HEK293 (cell line): ENCODE measurements around the gene DNAJC5.

ENCODE experiments used
- CTCF ChIA-PET: fragments of 350-600 bp; formaldehyde crosslinking; extraction: SDS; loops from one replicate; lab custom pipeline; 2021; ENCODE audit warnings: antibody characterized with exemption; lab: Yijun Ruan, JAX
- POLR2A ChIA-PET: fragments of 300-600 bp; formaldehyde crosslinking; extraction: SDS; loops from one replicate; lab custom pipeline; 2020; ENCODE audit warnings: antibody characterized with exemption, inconsistent platforms; lab: Yijun Ruan, JAX
- H3K27ac ChIP-seq: fragments of 200-500 bp; sonication (Bioruptor generic); 2 replicates; pipeline ENCODE4 v1.5.1; 2014; ENCODE audit warnings: low read depth, low read length, control low read depth, inconsistent platforms; ENCODE audit errors: extremely low read depth
- H3K36me3 ChIP-seq, 2 experiments: fragments of 200-500 bp in 1 of 2; sonication (Bioruptor generic) in 1 of 2; 1 replicate in 1 of 2; 2 replicates in 1 of 2; pipeline ENCODE4 v1.5.1; 2014 to 2017; ENCODE audit warnings: inconsistent platforms in 2 of 2, low read length in 2 of 2; ENCODE audit not compliant: control insufficient read depth in 2 of 2, insufficient read depth in 1 of 2
- H3K4me1 ChIP-seq: fragments of 200-500 bp; sonication (Bioruptor generic); 2 replicates; pipeline ENCODE4 v1.5.1; 2014; ENCODE audit warnings: mild to moderate bottlenecking, low read length, inconsistent platforms; ENCODE audit not compliant: control insufficient read depth, insufficient read depth
- H3K4me3 ChIP-seq: 2 replicates; pipeline ENCODE4 v1.5.1; 2011; ENCODE audit warnings: low read depth, mild to moderate bottlenecking, control low read depth, low read length, moderate library complexity
- H3K9me3 ChIP-seq: fragments of 200-500 bp; sonication (Bioruptor generic); 2 replicates; pipeline ENCODE4 v1.5.1; 2014; ENCODE audit warnings: low read depth, low read length, inconsistent platforms; ENCODE audit not compliant: control insufficient read depth, insufficient read depth
- EGR2 ChIP-seq: fragments of 450-650 bp; formaldehyde crosslinking; IDR thresholded peaks from 2 replicates; pipeline ENCODE4 v1.5.1; 2016; ENCODE audit warnings: low read depth, missing biosample characterization, missing genetic modification characterization
- ELK4 ChIP-seq: IDR thresholded peaks from 2 replicates; pipeline ENCODE4 v1.6.1; 2011; ENCODE audit warnings: mild to moderate bottlenecking, low read depth, low read length, borderline replicate concordance
- HOXA7 ChIP-seq: sonication (generic); formaldehyde crosslinking; IDR thresholded peaks from 2 replicates; pipeline ENCODE4 v1.8.1; 2022; ENCODE audit warnings: missing genetic modification reagents, borderline replicate concordance
- IKZF3 ChIP-seq: fragments of 450-650 bp; IDR thresholded peaks from 2 replicates; pipeline ENCODE4 v1.5.0; 2018; ENCODE audit warnings: missing biosample characterization, mild to moderate bottlenecking, missing genetic modification characterization, moderate library complexity
- KLF7 ChIP-seq: fragments of 450-650 bp; formaldehyde crosslinking; IDR thresholded peaks from 2 replicates; pipeline ENCODE4 v1.5.1; 2016; ENCODE audit warnings: missing biosample characterization, missing genetic modification characterization, borderline replicate concordance
- MYNN ChIP-seq: fragments of 450-650 bp; formaldehyde crosslinking; IDR thresholded peaks from 2 replicates; pipeline ENCODE4 v1.5.1; 2016; ENCODE audit warnings: missing biosample characterization, missing genetic modification characterization, borderline replicate concordance
- OVOL3 ChIP-seq: fragments of 450-650 bp; formaldehyde crosslinking; IDR thresholded peaks from 2 replicates; pipeline ENCODE4 v1.5.1; 2016; ENCODE audit warnings: missing biosample characterization, missing genetic modification characterization
- RBAK ChIP-seq: fragments of 450-650 bp; formaldehyde crosslinking; IDR thresholded peaks from 2 replicates; pipeline ENCODE4 v1.5.1; 2016; ENCODE audit warnings: missing biosample characterization, missing genetic modification characterization
- REST ChIP-seq: fragments of 450-650 bp; formaldehyde crosslinking; IDR thresholded peaks from 2 replicates; pipeline ENCODE4 v1.5.1; 2016; ENCODE audit warnings: missing biosample characterization, missing genetic modification characterization
- SP2 ChIP-seq: fragments of 450-650 bp; formaldehyde crosslinking; IDR thresholded peaks from 2 replicates; pipeline ENCODE4 v1.5.1; 2016; ENCODE audit warnings: missing biosample characterization, missing genetic modification characterization
- SP3 ChIP-seq: fragments of 450-650 bp; formaldehyde crosslinking; IDR thresholded peaks from 2 replicates; pipeline ENCODE4 v1.5.1; 2016; ENCODE audit warnings: missing biosample characterization, missing genetic modification characterization
- TRIM28 ChIP-seq: IDR thresholded peaks from 2 replicates; pipeline ENCODE4 v1.6.1; 2011; ENCODE audit warnings: low read length, control low read depth, borderline replicate concordance
- ZBTB49 ChIP-seq: fragments of 450-650 bp; formaldehyde crosslinking; IDR thresholded peaks from 2 replicates; pipeline ENCODE4 v1.5.1; 2016; ENCODE audit warnings: missing biosample characterization, missing genetic modification characterization, low read depth
- ZNF121 ChIP-seq: fragments of 450-650 bp; formaldehyde crosslinking; IDR thresholded peaks from 2 replicates; pipeline ENCODE4 v1.5.1; 2016; ENCODE audit warnings: missing biosample characterization, missing genetic modification characterization
- ZNF16 ChIP-seq: fragments of 450-650 bp; formaldehyde crosslinking; IDR thresholded peaks from 2 replicates; pipeline ENCODE4 v1.5.1; 2016; ENCODE audit warnings: low read depth, missing biosample characterization, missing genetic modification characterization
- ZNF248 ChIP-seq: fragments of 450-650 bp; formaldehyde crosslinking; IDR thresholded peaks from 2 replicates; pipeline ENCODE4 v1.5.1; 2017; ENCODE audit warnings: missing biosample characterization, missing genetic modification characterization
- ZNF510 ChIP-seq: fragments of 450-650 bp; formaldehyde crosslinking; IDR thresholded peaks from 2 replicates; pipeline ENCODE4 v1.5.1; 2018; ENCODE audit warnings: mild to moderate bottlenecking, missing genetic modification characterization, missing biosample characterization; ENCODE audit not compliant: insufficient replicate concordance
- ZNF513 ChIP-seq: fragments of 450-650 bp; IDR thresholded peaks from 2 replicates; pipeline ENCODE4 v1.5.1; 2018; ENCODE audit warnings: missing biosample characterization, missing genetic modification characterization
- ZNF530 ChIP-seq: fragments of 450-650 bp; formaldehyde crosslinking; IDR thresholded peaks from 2 replicates; pipeline ENCODE4 v1.5.1; 2016; ENCODE audit warnings: low read depth, missing biosample characterization, missing genetic modification characterization
- ZSCAN16 ChIP-seq: fragments of 450-650 bp; formaldehyde crosslinking; IDR thresholded peaks from 2 replicates; pipeline ENCODE4 v1.5.1; 2016; ENCODE audit warnings: missing biosample characterization, missing genetic modification characterization
- TF ChIP-seq, protein P1 (sequence below): fragments of 450-650 bp; formaldehyde crosslinking; IDR thresholded peaks from 2 replicates; pipeline ENCODE4 v1.5.1; 2016; ENCODE audit warnings: missing biosample characterization, missing genetic modification characterization, borderline replicate concordance
- TF ChIP-seq, protein P2 (sequence below): fragments of 450-650 bp; formaldehyde crosslinking; IDR thresholded peaks from 2 replicates; pipeline ENCODE4 v1.5.1; 2016; ENCODE audit warnings: missing biosample characterization, missing genetic modification characterization

Gene DNAJC5

DNA sequence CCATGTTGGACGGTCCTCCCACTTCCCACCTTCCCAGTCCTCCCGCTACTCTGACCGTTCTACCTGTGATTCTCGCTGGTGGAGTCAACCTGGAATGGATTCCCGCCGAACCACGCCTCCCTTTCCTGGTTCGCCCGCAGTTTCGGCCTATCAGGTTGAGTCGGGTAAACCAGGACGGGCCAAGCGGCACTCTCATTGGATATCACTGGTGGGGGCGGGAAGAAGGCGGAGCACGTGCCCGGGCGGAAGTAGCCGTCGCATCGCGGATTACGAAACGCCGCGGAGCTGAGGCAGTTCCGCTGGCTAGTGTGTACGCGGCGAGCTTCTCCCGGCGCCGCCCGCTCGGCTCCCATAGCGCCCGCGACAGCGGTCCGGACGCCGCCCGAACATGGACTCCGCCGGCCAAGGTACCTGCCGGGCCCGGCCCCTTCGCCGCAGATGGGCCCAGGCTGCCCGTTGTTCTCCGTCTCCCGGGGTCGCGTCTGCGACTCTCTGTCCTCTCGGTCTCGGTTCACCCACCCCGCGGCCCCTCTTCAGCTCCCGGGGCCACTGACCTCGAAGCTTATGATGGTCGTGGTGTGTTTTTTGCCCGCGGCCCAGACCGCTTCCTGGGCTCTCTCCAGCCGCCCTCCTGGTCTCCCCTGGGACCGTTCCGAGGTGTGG, 29.8 kb upstream of the DNAJC5 start, which contains the start of gene TPD52L2:
Gene TPD52L2 (plus strand): TSS at position 293 of the 663 bp plus-strand sequence. CDS start 96 bp downstream, at position 389.
- CTCF ChIA-PET: interaction anchor here (0.7 to 2.3 kb wide), 14 partner anchors 36 to 384 kb away, joined by 3 to 9 read pairs (median 4); partner anchors contain the start of gene PRPF6
- Histone ChIP-seq H3K9me3 (no peaks in the 10 kb centered on the region), H3K36me3 (peaks cover 10 to 44% of the 10 kb centered on the region in 2 experiments), H3K4me3 (peak within 1 kb of the TSS; percentile 93), H3K27ac (peak within 1 kb of the TSS; percentile 74), H3K4me1 (no peaks in the 10 kb centered on the region)
- POLR2A ChIA-PET: interaction anchor here (0.7 to 3.4 kb wide), 30 partner anchors 9 to 344 kb away, joined by 3 to 18 read pairs (median 5); partner anchors contain the start of genes ARFRP1, DNAJC5, HELZ2 and LIME1
- TF ChIP-seq MYNN (tag by site-specific recombination) (no peak), IKZF3 (peak; percentile 98), OVOL3 (tag by site-specific recombination) (no peak), RBAK (tag by site-specific recombination) (no peak), ZNF510 (tag by site-specific recombination) (no peak), REST (tag by site-specific recombination) (no peak; the same call in 1 of the 2 replicates), HOXA7 (CRISPR knock-in tag) (no peak), ZNF121 (tag by site-specific recombination) (no peak), KLF7 (tag by site-specific recombination) (0 out of 2 replicates have a peak, but pooled peaks have one; percentile 53), SP2 (tag by site-specific recombination) (peak; percentile 99), SP3 (tag by site-specific recombination) (peak; percentile 97), ZNF248 (tag by site-specific recombination) (no peak), ZBTB49 (tag by site-specific recombination) (no peak), ZSCAN16 (tag by site-specific recombination) (0 out of 2 replicates have a peak, but pooled peaks have one; percentile 11), ZNF513 (tag by site-specific recombination) (no peak), EGR2 (tag by site-specific recombination) (peak; percentile 40; the same call in 1 of the 2 replicates), TRIM28 (0 out of 2 replicates have a peak, but pooled peaks have one; percentile 57), ELK4 (peak; percentile 84; the same call in 1 of the 2 replicates), ZNF16 (tag by site-specific recombination) (no peak), ZNF530 (tag by site-specific recombination) (no peak)
- TF ChIP-seq, protein P1, sequence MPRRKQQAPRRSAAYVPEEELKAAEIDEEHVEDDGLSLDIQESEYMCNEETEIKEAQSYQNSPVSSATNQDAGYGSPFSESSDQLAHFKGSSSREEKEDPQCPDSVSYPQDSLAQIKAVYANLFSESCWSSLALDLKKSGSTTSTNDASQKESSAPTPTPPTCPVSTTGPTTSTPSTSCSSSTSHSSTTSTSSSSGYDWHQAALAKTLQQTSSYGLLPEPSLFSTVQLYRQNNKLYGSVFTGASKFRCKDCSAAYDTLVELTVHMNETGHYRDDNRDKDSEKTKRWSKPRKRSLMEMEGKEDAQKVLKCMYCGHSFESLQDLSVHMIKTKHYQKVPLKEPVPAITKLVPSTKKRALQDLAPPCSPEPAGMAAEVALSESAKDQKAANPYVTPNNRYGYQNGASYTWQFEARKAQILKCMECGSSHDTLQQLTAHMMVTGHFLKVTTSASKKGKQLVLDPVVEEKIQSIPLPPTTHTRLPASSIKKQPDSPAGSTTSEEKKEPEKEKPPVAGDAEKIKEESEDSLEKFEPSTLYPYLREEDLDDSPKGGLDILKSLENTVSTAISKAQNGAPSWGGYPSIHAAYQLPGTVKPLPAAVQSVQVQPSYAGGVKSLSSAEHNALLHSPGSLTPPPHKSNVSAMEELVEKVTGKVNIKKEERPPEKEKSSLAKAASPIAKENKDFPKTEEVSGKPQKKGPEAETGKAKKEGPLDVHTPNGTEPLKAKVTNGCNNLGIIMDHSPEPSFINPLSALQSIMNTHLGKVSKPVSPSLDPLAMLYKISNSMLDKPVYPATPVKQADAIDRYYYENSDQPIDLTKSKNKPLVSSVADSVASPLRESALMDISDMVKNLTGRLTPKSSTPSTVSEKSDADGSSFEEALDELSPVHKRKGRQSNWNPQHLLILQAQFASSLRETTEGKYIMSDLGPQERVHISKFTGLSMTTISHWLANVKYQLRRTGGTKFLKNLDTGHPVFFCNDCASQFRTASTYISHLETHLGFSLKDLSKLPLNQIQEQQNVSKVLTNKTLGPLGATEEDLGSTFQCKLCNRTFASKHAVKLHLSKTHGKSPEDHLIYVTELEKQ: no peak; the same call in 1 of the 2 replicates
- TF ChIP-seq, protein P2, sequence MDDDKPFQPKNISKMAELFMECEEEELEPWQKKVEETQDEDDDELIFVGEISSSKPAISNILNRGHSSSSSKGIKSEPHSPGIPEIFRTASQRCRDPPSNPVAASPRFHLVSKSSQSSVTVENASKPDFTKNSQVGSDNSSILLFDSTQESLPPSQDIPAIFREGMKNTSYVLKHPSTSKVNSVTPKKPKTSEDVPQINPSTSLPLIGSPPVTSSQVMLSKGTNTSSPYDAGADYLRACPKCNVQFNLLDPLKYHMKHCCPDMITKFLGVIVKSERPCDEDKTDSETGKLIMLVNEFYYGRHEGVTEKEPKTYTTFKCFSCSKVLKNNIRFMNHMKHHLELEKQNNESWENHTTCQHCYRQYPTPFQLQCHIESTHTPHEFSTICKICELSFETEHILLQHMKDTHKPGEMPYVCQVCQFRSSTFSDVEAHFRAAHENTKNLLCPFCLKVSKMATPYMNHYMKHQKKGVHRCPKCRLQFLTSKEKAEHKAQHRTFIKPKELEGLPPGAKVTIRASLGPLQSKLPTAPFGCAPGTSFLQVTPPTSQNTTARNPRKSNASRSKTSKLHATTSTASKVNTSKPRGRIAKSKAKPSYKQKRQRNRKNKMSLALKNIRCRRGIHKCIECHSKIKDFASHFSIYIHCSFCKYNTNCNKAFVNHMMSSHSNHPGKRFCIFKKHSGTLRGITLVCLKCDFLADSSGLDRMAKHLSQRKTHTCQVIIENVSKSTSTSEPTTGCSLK (tag by site-specific recombination): no peak
